ENCODE measurements around the gene LMX1B.

The LMX1B gene

DNA sequence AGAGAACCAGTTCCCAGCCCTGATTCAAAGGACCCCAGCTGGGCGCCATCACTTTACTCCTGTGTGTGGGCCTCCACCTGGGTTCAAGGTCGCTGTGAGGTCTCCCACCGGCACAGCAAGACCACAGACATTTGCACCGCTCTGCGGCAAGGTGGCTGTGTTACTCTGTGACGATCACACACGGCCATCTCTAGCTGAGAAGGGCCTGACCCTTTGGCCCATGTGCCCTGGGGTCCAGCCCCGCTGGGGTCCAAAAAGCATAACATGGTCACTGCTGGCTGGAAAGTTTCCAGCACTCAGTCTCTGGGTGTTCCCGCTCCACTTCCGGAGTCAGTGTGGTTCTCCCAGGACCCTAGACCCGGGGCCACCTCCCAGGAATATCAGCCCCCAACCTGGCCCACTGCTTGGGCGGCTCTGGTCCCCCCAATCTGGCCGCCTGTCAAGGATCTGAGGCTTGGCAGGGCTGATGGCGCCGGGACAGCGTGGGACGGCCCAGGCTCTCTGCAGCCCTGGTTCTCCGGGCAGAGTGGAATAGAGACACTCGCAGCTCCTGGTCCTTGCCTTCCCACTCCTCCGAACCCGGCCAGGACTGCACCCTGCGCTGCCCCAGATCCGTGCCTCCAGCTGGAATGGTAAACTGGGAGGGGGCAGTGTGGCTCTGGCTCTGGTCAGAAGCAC is 3.9 kb upstream of the LMX1B start:
- TF ChIP-seq CREB1 (IDR thresholded peaks at IDR 0.05; ENCODE audit: low read depth) = no peak
- TF ChIP-seq TEAD4 (IDR thresholded peaks at IDR 0.05) = no peak

DNA sequence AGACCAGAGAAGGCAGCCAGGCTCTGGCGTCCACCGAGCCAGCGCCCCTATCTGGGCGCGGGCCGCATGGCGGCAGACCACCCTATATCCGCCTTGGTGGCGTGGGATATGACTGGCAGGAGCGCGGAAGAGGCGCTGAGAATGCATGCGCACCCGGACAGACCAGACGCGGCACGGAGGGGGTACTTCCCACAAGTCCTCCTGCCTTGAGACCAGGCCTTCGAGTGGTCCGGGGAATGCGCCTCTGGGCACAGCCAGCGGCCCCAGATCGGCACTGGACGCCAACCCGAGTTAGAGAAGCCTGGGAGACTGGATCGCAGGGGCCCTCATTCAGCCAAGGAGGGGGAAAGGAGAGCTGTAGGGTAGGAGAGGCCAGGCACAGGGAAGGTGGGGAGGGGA is 2.5 kb upstream of the LMX1B start:
- no peak for TF ChIP-seq CEBPB (IDR thresholded peaks at IDR 0.05)
- no peak for TF ChIP-seq TEAD4 (IDR thresholded peaks at IDR 0.05)
- no peak for TF ChIP-seq EGR1 (IDR thresholded peaks at IDR 0.05)
- TF ChIP-seq TCF12 (IDR thresholded peaks at IDR 0.05; ENCODE audit: low read depth) = no peak
- TF ChIP-seq, protein P1, sequence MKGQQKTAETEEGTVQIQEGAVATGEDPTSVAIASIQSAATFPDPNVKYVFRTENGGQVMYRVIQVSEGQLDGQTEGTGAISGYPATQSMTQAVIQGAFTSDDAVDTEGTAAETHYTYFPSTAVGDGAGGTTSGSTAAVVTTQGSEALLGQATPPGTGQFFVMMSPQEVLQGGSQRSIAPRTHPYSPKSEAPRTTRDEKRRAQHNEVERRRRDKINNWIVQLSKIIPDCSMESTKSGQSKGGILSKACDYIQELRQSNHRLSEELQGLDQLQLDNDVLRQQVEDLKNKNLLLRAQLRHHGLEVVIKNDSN (IDR thresholded peaks at IDR 0.05) = no peak
- no peak for TF ChIP-seq FOXM1 (IDR thresholded peaks at IDR 0.05; ENCODE audit: borderline replicate concordance, low read depth)
- no peak for TF ChIP-seq NFIC (IDR thresholded peaks at IDR 0.05)
- no peak for TF ChIP-seq ZBTB7A (IDR thresholded peaks at IDR 0.05; ENCODE audit: low read depth)
- TF ChIP-seq EP300 (IDR thresholded peaks at IDR 0.05; ENCODE audit: borderline replicate concordance) = no peak
- no peak for TF ChIP-seq YY1 (IDR thresholded peaks at IDR 0.05; ENCODE audit: low read depth)
- TF ChIP-seq, protein P2, sequence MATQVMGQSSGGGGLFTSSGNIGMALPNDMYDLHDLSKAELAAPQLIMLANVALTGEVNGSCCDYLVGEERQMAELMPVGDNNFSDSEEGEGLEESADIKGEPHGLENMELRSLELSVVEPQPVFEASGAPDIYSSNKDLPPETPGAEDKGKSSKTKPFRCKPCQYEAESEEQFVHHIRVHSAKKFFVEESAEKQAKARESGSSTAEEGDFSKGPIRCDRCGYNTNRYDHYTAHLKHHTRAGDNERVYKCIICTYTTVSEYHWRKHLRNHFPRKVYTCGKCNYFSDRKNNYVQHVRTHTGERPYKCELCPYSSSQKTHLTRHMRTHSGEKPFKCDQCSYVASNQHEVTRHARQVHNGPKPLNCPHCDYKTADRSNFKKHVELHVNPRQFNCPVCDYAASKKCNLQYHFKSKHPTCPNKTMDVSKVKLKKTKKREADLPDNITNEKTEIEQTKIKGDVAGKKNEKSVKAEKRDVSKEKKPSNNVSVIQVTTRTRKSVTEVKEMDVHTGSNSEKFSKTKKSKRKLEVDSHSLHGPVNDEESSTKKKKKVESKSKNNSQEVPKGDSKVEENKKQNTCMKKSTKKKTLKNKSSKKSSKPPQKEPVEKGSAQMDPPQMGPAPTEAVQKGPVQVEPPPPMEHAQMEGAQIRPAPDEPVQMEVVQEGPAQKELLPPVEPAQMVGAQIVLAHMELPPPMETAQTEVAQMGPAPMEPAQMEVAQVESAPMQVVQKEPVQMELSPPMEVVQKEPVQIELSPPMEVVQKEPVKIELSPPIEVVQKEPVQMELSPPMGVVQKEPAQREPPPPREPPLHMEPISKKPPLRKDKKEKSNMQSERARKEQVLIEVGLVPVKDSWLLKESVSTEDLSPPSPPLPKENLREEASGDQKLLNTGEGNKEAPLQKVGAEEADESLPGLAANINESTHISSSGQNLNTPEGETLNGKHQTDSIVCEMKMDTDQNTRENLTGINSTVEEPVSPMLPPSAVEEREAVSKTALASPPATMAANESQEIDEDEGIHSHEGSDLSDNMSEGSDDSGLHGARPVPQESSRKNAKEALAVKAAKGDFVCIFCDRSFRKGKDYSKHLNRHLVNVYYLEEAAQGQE (IDR thresholded peaks at IDR 0.05; ENCODE audit: low read depth) = no peak
- no peak for TF ChIP-seq RAD21 (IDR thresholded peaks at IDR 0.05; ENCODE audit: low read depth)
- TF ChIP-seq, protein P3, sequence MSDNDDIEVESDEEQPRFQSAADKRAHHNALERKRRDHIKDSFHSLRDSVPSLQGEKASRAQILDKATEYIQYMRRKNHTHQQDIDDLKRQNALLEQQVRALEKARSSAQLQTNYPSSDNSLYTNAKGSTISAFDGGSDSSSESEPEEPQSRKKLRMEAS (IDR thresholded peaks at IDR 0.05) = no peak
- no peak for TF ChIP-seq CREB1 (IDR thresholded peaks at IDR 0.05; ENCODE audit: low read depth)
- no peak for TF ChIP-seq TAF1 (IDR thresholded peaks at IDR 0.05; ENCODE audit: low read depth)

DNA sequence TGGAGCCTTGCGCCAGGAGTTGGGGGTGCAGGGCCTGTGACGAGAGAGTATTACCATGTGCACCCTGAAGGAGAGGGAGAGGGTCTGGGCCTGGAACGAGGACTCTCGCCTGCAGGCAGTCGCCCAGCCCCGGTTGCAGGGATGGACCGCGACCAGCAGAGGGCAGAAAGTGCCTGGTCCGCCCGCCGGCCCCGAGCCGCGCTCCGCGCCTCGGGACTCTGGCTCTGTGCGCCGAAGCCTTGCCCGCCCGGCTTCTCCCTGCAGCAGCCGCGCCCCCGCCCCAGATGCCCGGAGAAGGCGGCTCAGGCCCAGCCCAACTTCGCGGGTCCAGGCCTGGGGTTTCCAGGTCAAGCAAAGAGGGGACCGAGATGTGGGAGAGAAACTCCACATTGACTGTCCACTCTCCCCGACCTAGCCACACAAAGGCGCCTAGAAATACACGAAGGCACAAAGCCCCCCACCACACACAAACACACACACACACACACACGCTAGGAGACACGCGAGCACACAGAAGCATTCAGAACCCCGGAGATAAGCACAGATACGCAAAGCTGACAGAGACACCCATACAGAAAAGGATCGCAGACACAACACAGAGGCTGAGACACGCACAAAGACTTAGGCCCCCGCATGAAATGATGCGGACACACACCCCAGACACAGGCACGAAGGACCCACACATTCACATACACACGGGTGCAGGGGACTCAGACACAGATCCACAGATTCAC is 2.0 kb upstream of the LMX1B start:
- TF ChIP-seq YY1 (IDR thresholded peaks at IDR 0.05; ENCODE audit: low read depth) (no peak), FOXM1 (IDR thresholded peaks at IDR 0.05; ENCODE audit: borderline replicate concordance, low read depth) (no peak), TEAD4 (IDR thresholded peaks at IDR 0.05) (no peak), RAD21 (IDR thresholded peaks at IDR 0.05; ENCODE audit: low read depth) (peak; percentile 73), EP300 (IDR thresholded peaks at IDR 0.05; ENCODE audit: borderline replicate concordance) (no peak), EGR1 (IDR thresholded peaks at IDR 0.05) (no peak), ZBTB7A (IDR thresholded peaks at IDR 0.05; ENCODE audit: low read depth) (peak; percentile 43; the same call in 1 of the 2 replicates), NFIC (IDR thresholded peaks at IDR 0.05) (no peak), TCF12 (IDR thresholded peaks at IDR 0.05; ENCODE audit: low read depth) (0 out of 2 replicates have a peak, but pooled peaks have one; percentile 19), CEBPB (IDR thresholded peaks at IDR 0.05) (no peak), TAF1 (IDR thresholded peaks at IDR 0.05; ENCODE audit: low read depth) (no peak)
- TF ChIP-seq, protein P1 (IDR thresholded peaks at IDR 0.05) = no peak
- TF ChIP-seq, protein P2 (IDR thresholded peaks at IDR 0.05; ENCODE audit: low read depth) = no peak
- TF ChIP-seq, protein P3 (IDR thresholded peaks at IDR 0.05) = peak; percentile 58

DNA sequence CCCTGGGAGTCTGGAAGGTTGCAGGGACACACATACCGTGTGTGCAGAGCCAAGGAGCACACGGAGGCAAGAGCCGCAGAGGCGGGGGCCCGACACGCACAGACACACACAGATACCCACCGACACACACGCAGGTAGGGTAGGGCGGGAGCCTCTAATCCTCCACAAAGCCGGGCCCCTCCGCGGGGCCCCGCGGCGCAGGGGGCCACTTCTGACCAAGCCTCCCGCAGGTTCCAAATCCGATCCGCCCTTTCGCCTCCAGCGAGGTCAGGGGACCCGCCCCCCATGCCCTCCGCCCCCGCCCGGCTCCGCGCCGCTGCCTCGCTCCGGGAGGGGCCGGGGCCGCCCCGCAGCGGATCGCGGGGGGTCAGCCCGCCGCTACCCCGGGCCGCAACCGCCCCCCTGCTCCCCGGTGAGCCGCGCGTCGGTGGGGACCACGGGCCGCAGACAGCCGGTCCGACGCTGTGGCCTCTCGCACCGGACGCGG is 1.4 kb upstream of the LMX1B start:
- TF ChIP-seq YY1 (IDR thresholded peaks at IDR 0.05; ENCODE audit: low read depth) (no peak), NFIC (IDR thresholded peaks at IDR 0.05) (no peak), RAD21 (IDR thresholded peaks at IDR 0.05; ENCODE audit: low read depth) (no peak), EGR1 (IDR thresholded peaks at IDR 0.05) (peak; percentile 82)

DNA sequence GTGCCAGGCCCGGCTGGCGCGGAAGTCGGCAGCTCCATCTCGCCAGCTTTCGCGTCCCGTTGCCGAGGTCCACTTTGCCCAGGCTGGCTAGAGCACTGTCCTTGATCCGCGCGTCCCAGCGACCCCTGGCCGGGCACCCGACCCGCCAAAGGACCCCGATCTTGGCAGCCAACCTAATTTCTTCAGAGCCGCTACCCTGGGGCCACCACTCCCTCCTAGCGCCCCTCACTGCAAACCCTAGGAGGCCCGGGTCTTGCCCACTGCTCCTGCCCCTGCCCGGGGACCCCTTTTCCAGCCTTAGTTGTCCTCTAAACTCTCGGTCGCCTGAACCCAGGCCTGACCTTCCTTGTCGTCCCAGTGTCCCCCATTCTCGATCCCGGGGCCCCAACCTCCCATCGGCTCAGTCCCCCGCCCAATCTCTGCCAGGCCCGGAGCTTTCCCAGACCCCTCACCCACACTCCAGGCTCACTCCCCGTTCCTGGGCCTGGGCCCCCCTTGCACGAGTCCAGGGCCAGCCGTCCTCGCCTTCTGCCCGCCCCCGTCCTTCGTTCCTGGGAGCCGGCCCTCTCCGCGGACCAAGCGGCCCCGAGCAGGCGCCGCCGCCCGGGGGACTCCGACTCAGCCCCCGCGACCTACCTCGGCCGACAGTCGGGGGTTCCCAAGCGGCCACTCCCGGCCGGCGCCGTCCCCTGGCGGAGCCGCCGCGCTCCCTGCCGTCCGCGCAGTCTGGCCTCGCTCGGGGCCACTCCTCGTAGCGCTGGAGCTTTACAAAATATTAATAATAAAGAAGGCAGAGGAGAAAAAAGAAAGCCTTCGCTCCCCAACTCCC is 701 bp upstream of the LMX1B start:
- peak; percentile 35 for TF ChIP-seq ZBTB7A (IDR thresholded peaks at IDR 0.05; ENCODE audit: low read depth)
- TF ChIP-seq, protein P1 (IDR thresholded peaks at IDR 0.05) = no peak
